Measurements from ENCODE around the gene MCU.

DNA sequence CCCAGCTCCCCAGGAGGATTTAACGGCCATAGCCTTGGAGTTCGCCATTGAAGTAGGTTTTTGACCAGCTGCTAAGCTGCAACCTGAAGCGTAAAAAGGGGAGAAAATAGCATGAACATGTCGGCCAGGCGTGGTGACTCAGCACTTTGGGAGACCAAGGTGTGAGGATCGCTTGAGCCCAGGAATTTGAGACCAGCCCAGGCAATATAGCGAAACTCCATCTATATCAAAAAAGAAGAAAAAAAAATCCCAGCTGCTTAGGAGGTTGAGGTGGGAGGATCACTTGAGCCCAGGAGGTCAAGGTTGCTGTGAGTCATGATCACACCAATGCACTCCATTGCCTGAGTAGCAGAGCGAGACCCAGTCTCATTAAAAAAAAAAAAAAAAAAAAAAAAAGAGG, 32.2 kb upstream of the MCU start:
- TF ChIP-seq, protein P1, sequence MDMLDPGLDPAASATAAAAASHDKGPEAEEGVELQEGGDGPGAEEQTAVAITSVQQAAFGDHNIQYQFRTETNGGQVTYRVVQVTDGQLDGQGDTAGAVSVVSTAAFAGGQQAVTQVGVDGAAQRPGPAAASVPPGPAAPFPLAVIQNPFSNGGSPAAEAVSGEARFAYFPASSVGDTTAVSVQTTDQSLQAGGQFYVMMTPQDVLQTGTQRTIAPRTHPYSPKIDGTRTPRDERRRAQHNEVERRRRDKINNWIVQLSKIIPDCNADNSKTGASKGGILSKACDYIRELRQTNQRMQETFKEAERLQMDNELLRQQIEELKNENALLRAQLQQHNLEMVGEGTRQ (CRISPR knock-in tag; IDR thresholded peaks at IDR 0.05) = no peak
- TF ChIP-seq NR2C2 (CRISPR knock-in tag; IDR thresholded peaks at IDR 0.05) (no peak), CREB1 (CRISPR knock-in tag; IDR thresholded peaks at IDR 0.05) (no peak)
- TF ChIP-seq, protein P2, sequence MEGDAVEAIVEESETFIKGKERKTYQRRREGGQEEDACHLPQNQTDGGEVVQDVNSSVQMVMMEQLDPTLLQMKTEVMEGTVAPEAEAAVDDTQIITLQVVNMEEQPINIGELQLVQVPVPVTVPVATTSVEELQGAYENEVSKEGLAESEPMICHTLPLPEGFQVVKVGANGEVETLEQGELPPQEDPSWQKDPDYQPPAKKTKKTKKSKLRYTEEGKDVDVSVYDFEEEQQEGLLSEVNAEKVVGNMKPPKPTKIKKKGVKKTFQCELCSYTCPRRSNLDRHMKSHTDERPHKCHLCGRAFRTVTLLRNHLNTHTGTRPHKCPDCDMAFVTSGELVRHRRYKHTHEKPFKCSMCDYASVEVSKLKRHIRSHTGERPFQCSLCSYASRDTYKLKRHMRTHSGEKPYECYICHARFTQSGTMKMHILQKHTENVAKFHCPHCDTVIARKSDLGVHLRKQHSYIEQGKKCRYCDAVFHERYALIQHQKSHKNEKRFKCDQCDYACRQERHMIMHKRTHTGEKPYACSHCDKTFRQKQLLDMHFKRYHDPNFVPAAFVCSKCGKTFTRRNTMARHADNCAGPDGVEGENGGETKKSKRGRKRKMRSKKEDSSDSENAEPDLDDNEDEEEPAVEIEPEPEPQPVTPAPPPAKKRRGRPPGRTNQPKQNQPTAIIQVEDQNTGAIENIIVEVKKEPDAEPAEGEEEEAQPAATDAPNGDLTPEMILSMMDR (IDR thresholded peaks at IDR 0.05) = no peak
